Choroid plexus epithelial cell (primary cell): ENCODE results near the gene PRELID1.

Experiments used
- DNase-seq: peaks from one replicate; pipeline ENCODE4 v3.0.0-alpha.2; 2010; ENCODE audit warnings: low read depth
- H3K4me3 ChIP-seq: 2 replicates; pipeline ENCODE4 v1.5.1; 2011; ENCODE audit warnings: low read depth, mild to moderate bottlenecking, control low read depth, low read length, moderate library complexity
- TF ChIP-seq, protein P1 (sequence below): conservative IDR thresholded peaks from 2 replicates; pipeline ENCODE4 v1.5.1; 2011; ENCODE audit warnings: low read depth, mild to moderate bottlenecking, control low read depth, inconsistent platforms, low read length, moderate library complexity

Gene PRELID1

DNA sequence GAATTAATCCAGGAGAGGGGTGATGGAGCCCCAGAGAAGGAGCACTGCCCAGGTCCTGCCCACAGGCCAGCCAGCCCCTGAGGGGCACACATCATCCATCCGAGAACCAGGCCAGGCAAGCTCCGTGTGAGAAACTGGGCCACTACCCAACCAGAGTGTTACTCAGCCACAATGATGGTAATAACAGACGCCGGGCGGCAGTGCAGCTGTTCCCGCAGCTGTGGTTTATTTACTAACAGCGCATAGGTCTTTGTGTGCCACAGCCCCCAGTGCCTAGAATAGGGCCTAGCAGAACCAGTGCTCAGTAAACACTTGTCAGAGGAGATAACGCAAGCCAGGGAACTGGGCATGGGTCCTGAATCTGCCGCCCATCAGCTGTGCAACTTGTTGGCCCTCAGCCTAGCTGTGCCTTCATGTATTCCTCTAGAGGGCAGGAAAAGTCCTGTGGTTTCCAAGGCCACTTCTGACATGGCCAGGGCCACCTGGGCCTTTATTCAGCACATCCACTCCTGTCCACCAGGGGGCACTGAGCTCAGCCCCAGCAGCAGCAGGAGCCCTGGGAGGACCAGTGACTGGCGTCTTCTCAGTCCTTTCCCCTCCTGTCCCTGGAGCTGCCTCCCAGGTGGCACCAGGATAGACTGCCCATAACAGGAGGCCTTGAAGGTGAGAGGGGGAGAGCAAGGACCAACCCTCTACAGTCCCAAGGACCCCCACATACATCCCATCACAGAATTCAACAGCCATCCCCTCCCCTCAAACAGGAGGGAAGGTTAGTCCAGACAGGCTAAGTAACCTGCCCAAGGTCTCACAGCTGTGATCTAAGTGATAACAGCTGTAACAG is 6.0 kb downstream of the PRELID1 start:
- peak; percentile 81 for DNase-seq
- no peak overlapping the region for H3K4me3 ChIP-seq
- TF ChIP-seq, protein P1, sequence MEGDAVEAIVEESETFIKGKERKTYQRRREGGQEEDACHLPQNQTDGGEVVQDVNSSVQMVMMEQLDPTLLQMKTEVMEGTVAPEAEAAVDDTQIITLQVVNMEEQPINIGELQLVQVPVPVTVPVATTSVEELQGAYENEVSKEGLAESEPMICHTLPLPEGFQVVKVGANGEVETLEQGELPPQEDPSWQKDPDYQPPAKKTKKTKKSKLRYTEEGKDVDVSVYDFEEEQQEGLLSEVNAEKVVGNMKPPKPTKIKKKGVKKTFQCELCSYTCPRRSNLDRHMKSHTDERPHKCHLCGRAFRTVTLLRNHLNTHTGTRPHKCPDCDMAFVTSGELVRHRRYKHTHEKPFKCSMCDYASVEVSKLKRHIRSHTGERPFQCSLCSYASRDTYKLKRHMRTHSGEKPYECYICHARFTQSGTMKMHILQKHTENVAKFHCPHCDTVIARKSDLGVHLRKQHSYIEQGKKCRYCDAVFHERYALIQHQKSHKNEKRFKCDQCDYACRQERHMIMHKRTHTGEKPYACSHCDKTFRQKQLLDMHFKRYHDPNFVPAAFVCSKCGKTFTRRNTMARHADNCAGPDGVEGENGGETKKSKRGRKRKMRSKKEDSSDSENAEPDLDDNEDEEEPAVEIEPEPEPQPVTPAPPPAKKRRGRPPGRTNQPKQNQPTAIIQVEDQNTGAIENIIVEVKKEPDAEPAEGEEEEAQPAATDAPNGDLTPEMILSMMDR, result peak; percentile 92

DNA sequence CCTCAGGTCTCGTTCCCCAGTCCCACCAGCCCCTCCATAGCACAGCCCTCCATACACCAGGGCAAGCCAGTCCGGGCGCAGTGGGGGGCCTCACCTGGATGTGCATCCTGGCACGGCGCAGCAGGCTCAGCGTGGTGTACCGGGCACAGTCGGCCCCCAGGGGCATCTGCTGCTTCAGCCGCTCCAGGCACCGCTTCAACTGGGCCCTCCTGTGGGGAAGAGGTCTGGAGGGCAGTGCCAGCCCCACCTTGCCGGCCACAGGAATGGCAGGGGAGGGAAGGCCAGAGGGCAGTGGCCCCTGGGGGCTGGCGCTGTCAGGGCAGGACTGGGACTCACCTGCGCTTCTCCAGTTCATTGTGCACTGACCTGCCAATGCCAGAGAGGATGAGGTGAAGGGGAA is 6.7 kb downstream of the PRELID1 start:
- no peak for DNase-seq
- no peak overlapping the region for H3K4me3 ChIP-seq
- TF ChIP-seq, protein P1, result no peak

- TF ChIP-seq, protein P1, result no peak
- peak overlapping the region; percentile 69 for H3K4me3 ChIP-seq
- DNase-seq, result peak; percentile 36
These were observed 7.3 kb downstream of the PRELID1 start for GRCh38 chr5:177310757-177311391.

- TF ChIP-seq, protein P1, result no peak
- H3K4me3 ChIP-seq, result peak overlapping the region; percentile 69
- no peak for DNase-seq
These were observed 7.8 kb downstream of the PRELID1 start for GRCh38 chr5:177311392-177311722.

- peak; percentile 93 for DNase-seq
- peak within 1 kb of the TSS; percentile 69 for H3K4me3 ChIP-seq
- TF ChIP-seq, protein P1, result no peak
These were observed 8.4 kb downstream of the PRELID1 start, which contains the start of gene MXD3 for GRCh38 chr5:177311723-177312648. TSS of gene MXD3 (minus strand) at chr5:177311898. CDS start at chr5:177311830, 68 bp downstream.

DNA sequence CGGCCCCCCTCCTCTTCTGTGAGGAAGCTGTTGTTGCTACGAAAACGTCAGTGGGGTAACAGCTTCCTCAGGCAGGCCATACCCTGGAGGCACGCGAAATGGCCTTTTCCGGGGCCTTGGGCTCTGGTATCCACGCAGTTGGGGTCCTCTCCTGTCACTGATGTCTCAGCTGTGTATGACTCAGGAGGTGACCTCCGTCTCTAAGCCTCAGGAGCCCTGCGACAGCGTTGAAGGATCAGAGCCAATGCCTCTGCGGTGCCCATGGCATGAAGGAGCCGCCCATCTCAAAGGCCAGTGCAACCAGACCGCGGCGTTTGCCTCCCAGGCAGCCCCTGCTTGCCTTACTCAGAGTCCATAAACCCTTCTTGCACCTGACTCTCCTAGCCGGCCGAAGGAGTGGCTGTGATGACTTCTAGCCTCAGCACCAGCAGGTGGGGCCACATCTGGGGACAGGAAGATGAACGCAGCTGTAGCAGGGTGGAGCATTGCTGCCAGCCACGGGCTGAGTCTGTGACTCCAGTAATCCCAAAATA is 9.1 kb downstream of the PRELID1 start:
- no peak for DNase-seq
- H3K4me3 ChIP-seq, result peak overlapping the region; percentile 17
- TF ChIP-seq, protein P1, result no peak
